Nephron progenitor cell (in vitro differentiated cells): ENCODE measurements around the gene ZKSCAN1.
A peak's percentile ranks its signal among the peaks of the same experiment; 100 is the strongest.

Source experiments
- DNase-seq: peaks from one replicate; pipeline ENCODE4 v3.0.0; 2021
- H3K27ac Mint-ChIP-seq: 2 replicates; pipeline ENCODE4 v1.8.0; 2021; ENCODE audit warnings: mild to moderate bottlenecking, moderate library complexity, mixed read lengths
- H3K27me3 Mint-ChIP-seq: 2 replicates; pipeline ENCODE4 v1.8.0; 2021; ENCODE audit warnings: mild to moderate bottlenecking, low read depth, mixed read lengths; ENCODE audit not compliant: poor library complexity
- H3K36me3 Mint-ChIP-seq: 2 replicates; pipeline ENCODE4 v1.8.0; 2021; ENCODE audit warnings: low read depth, mixed read lengths
- H3K4me1 Mint-ChIP-seq: 2 replicates; pipeline ENCODE4 v1.8.0; 2021; ENCODE audit warnings: mixed read lengths
- H3K4me3 Mint-ChIP-seq: 2 replicates; pipeline ENCODE4 v1.8.0; 2021; ENCODE audit warnings: mild to moderate bottlenecking, moderate library complexity, mixed read lengths
- H3K9me3 Mint-ChIP-seq: 2 replicates; pipeline ENCODE4 v1.8.0; 2021; ENCODE audit warnings: mild to moderate bottlenecking, moderate library complexity, mixed read lengths
- TF ChIP-seq, protein P1 (sequence below): fragments of 200-600 bp; sonication (generic); IDR thresholded peaks from 2 replicates; pipeline ENCODE4 v1.5.0; 2021; ENCODE audit warnings: antibody characterized with exemption

ZKSCAN1 gene

DNA sequence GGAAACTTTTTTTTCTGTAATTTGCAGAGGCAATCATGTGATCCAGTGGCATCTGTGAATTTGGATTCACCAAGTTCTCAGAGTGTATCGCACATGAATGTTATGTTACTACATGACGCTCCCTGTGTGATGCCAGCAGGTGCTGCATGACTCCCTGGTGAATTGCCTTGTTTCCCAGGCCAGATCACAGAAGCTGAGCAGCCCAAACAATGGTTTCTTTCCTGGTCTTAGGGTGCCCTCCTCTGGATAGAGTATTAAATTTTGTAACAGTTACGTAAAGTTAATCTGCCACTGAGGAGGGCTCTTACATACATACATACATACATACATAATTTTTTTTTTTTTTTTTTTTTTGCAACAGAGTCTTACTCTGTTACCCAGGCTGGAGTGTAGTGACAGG, 37.8 kb downstream of the ZKSCAN1 start:
- Mint-ChIP-seq H3K4me1 (peaks cover 16% of the 10 kb centered on the region), H3K27ac (no peak overlapping the region), H3K9me3 (no peaks in the 10 kb centered on the region), H3K27me3 (no peaks in the 10 kb centered on the region), H3K4me3 (no peak overlapping the region), H3K36me3 (peaks cover 37% of the 10 kb centered on the region)
- TF ChIP-seq, protein P1, sequence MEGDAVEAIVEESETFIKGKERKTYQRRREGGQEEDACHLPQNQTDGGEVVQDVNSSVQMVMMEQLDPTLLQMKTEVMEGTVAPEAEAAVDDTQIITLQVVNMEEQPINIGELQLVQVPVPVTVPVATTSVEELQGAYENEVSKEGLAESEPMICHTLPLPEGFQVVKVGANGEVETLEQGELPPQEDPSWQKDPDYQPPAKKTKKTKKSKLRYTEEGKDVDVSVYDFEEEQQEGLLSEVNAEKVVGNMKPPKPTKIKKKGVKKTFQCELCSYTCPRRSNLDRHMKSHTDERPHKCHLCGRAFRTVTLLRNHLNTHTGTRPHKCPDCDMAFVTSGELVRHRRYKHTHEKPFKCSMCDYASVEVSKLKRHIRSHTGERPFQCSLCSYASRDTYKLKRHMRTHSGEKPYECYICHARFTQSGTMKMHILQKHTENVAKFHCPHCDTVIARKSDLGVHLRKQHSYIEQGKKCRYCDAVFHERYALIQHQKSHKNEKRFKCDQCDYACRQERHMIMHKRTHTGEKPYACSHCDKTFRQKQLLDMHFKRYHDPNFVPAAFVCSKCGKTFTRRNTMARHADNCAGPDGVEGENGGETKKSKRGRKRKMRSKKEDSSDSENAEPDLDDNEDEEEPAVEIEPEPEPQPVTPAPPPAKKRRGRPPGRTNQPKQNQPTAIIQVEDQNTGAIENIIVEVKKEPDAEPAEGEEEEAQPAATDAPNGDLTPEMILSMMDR = no peak
- no peak for DNase-seq

DNA sequence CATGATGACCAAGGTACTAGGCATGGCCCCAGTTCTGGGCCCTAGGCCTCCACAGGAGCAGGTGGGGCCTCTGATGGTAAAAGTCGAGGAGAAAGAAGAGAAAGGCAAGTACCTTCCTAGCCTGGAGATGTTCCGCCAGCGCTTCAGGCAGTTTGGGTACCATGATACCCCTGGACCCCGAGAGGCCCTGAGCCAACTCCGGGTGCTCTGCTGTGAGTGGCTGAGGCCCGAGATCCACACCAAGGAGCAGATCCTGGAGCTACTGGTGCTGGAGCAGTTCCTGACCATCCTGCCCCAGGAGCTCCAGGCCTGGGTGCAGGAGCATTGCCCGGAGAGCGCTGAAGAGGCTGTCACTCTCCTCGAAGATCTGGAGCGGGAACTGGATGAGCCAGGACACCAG, 41.6 kb downstream of the ZKSCAN1 start:
- H3K36me3 Mint-ChIP-seq = peaks cover 57% of the 10 kb centered on the region
- H3K27ac Mint-ChIP-seq = no peak overlapping the region
- H3K27me3 Mint-ChIP-seq = no peaks in the 10 kb centered on the region
- TF ChIP-seq, protein P1 = no peak
- DNase-seq = no peak
- no peak overlapping the region for H3K4me3 Mint-ChIP-seq
- H3K9me3 Mint-ChIP-seq = no peaks in the 10 kb centered on the region
- H3K4me1 Mint-ChIP-seq = no peaks in the 10 kb centered on the region

DNA sequence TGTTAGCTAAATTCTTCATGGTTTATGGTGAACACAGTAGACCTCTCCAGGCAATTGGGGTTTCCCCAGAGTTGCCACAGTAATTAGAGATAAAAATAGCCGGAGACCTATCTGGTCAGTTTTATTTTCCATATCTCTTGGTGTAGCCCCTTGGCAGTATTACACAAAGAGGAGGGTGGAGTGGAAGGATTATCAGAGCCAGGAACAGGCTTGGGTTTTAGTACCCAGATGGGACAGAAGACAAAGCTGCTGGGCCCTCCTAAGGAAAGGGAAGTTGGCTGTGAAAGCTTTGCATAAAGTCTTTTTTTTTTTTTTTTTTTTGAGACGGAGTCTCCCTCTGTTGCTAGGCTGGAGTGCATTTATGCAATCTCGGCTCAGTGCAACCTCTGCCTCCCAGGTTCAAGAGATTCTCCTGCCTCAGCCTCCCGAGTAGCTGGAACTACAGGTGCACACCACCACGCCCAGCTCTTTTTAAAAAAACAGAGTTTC, 43.9 kb downstream of the ZKSCAN1 start:
- H3K27ac Mint-ChIP-seq = no peak overlapping the region
- no peaks in the 10 kb centered on the region for H3K4me1 Mint-ChIP-seq
- H3K9me3 Mint-ChIP-seq = peaks cover 8% of the 10 kb centered on the region
- H3K4me3 Mint-ChIP-seq = no peak overlapping the region
- no peaks in the 10 kb centered on the region for H3K27me3 Mint-ChIP-seq
- TF ChIP-seq, protein P1 = no peak
- DNase-seq = no peak
- H3K36me3 Mint-ChIP-seq = peaks cover 65% of the 10 kb centered on the region

DNA sequence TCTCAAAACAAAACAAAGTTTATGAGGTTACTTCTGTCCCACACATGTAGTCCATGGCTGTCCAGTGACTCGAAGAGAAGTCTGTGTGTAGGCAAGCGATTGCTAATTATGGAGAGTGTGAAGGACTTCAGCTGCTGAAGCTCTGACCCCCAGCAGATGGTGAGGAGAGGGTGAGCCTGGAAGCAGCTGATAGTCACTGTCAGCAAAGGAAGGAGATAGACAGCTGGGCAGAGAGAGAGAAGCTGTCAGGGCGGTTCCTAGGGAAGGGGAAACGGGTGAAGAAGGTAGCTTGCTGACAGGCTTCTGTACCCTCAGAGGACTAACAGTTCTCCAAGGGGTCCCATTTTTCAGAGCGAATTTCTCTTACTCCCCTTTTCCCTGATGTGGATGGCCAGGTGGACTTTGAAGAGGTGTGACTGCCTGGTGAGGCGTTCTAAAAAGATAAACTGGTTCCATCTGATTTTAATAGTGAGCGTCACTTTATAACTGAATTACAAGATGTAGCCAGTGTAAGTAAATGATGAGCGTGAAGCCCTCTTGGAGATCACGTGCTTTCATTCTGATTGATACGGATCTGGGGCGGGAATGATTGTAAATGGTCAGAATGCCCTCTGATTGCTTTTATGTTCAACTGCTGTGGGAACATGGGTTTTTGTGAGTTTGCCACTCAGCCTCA, 46.3 kb downstream of the ZKSCAN1 start:
- Mint-ChIP-seq H3K27me3 (no peaks in the 10 kb centered on the region), H3K4me1 (no peaks in the 10 kb centered on the region), H3K36me3 (peaks cover 85% of the 10 kb centered on the region), H3K9me3 (peaks cover 22% of the 10 kb centered on the region), H3K27ac (no peak overlapping the region), H3K4me3 (no peak overlapping the region)
- DNase-seq = no peak
- TF ChIP-seq, protein P1 = no peak

DNA sequence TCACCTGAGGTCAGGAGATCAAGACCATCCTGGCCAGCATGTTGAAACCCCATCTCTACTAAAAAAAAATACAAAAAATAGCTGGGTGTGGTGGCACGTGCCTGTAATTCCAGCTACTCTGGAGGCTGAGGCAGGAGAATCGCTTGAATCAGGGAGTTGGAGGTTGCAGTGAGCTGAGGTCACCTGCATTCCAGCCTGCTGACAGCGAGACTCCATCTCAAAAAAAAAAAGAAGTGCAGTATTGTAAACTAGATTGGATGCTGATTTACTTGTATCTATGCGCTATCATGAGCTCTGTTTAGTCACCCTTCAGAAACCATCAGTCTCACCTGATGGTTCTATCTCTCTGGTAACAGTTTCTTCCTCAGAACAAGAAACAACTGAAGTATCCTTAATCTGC, 48.0 kb downstream of the ZKSCAN1 start:
- no peaks in the 10 kb centered on the region for H3K27me3 Mint-ChIP-seq
- DNase-seq = no peak
- H3K27ac Mint-ChIP-seq = peak overlapping the region; percentile 46
- TF ChIP-seq, protein P1 = no peak
- peaks cover 40% of the 10 kb centered on the region for H3K9me3 Mint-ChIP-seq
- H3K36me3 Mint-ChIP-seq = peaks cover 85% of the 10 kb centered on the region
- no peaks in the 10 kb centered on the region for H3K4me1 Mint-ChIP-seq
- H3K4me3 Mint-ChIP-seq = no peak overlapping the region

DNA sequence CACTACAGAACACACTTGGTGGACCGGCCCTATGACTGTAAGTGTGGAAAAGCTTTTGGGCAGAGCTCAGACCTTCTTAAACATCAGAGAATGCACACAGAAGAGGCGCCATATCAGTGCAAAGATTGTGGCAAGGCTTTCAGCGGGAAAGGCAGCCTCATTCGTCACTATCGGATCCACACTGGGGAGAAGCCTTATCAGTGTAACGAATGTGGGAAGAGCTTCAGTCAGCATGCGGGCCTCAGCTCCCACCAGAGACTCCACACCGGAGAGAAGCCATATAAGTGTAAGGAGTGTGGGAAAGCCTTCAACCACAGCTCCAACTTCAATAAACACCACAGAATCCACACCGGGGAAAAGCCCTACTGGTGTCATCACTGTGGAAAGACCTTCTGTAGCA, 48.8 kb downstream of the ZKSCAN1 start:
- no peak overlapping the region for H3K4me3 Mint-ChIP-seq
- DNase-seq = no peak
- H3K9me3 Mint-ChIP-seq = peaks cover 47% of the 10 kb centered on the region
- H3K36me3 Mint-ChIP-seq = peaks cover 87% of the 10 kb centered on the region
- H3K4me1 Mint-ChIP-seq = no peaks in the 10 kb centered on the region
- H3K27me3 Mint-ChIP-seq = no peaks in the 10 kb centered on the region
- H3K27ac Mint-ChIP-seq = peak overlapping the region; percentile 46
- TF ChIP-seq, protein P1 = no peak
